AG09309 (cell line): ENCODE data around the gene LAIR2.
A peak's percentile ranks its signal among the peaks of the same experiment; 100 is the strongest.
"Not testable (repeated sequence)": the region's sequence is repeated elsewhere in the genome, so short reads cannot be mapped to it uniquely, and the experiment has no call there.

ENCODE experiments used
- DNase-seq: peaks from one replicate; pipeline ENCODE4 v3.0.0-alpha.2; 2010; ENCODE audit warnings: low read depth
- H3K4me3 ChIP-seq: 2 replicates; pipeline ENCODE4 v1.5.1; 2011; ENCODE audit warnings: mild to moderate bottlenecking, low read depth, low read length, moderate library complexity; ENCODE audit not compliant: control insufficient read depth
- TF ChIP-seq, protein P1 (sequence below): IDR thresholded peaks from 2 replicates; pipeline ENCODE4 v1.5.1; 2011; ENCODE audit warnings: mild to moderate bottlenecking, low read depth, low read length, inconsistent platforms; ENCODE audit not compliant: insufficient read depth, control insufficient read depth; ENCODE audit errors: missing control alignments

Gene LAIR2

GRCh38 chr19:54465426-54466109, 37.1 kb upstream of the LAIR2 start:
- TF ChIP-seq, protein P1, sequence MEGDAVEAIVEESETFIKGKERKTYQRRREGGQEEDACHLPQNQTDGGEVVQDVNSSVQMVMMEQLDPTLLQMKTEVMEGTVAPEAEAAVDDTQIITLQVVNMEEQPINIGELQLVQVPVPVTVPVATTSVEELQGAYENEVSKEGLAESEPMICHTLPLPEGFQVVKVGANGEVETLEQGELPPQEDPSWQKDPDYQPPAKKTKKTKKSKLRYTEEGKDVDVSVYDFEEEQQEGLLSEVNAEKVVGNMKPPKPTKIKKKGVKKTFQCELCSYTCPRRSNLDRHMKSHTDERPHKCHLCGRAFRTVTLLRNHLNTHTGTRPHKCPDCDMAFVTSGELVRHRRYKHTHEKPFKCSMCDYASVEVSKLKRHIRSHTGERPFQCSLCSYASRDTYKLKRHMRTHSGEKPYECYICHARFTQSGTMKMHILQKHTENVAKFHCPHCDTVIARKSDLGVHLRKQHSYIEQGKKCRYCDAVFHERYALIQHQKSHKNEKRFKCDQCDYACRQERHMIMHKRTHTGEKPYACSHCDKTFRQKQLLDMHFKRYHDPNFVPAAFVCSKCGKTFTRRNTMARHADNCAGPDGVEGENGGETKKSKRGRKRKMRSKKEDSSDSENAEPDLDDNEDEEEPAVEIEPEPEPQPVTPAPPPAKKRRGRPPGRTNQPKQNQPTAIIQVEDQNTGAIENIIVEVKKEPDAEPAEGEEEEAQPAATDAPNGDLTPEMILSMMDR: no peak
- DNase-seq: no peak
- H3K4me3 ChIP-seq: no peak overlapping the region

DNA sequence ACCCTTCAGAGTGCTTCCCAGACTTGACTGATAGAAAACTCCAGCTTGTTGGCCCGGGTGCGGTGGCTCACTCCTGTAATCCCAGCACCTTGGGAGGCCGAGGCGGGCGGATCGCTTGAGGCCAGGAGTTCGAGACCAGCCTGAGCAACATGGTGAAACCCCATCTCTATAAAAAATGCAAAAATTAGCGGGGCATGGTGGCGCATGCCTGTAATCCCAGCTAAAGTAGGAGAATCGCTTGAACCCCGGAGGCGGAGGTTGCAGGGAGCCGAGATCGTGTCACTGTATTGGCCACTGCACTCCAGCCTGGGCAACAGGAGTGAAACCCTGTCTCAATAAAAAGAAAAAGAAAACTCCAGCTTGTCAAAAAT, 36.5 kb upstream of the LAIR2 start:
- not testable (repeated sequence) for H3K4me3 ChIP-seq, DNase-seq

DNA sequence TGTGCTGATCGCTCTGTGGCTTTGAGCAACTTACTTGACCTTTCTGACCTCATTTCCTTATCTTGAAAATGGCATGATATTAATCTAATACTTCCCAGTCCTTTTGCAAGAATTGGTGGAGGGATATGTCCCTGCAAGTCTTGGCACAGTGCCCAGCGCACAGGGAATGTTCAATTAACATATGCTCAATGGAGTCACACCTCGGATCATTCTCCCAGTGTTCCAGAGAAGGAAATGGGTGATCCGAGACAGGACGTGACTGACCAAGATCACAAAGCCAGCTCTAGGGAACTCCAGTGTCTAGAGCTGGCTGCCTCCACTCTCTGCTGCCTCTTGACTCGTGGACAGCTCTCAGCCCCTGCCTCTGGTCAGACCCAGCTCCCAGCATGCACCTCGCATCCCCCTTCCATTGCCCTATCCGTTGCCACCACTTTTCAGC, 33.1 kb upstream of the LAIR2 start:
- TF ChIP-seq, protein P1: no peak
- DNase-seq: no peak
- H3K4me3 ChIP-seq: no peak overlapping the region

DNA sequence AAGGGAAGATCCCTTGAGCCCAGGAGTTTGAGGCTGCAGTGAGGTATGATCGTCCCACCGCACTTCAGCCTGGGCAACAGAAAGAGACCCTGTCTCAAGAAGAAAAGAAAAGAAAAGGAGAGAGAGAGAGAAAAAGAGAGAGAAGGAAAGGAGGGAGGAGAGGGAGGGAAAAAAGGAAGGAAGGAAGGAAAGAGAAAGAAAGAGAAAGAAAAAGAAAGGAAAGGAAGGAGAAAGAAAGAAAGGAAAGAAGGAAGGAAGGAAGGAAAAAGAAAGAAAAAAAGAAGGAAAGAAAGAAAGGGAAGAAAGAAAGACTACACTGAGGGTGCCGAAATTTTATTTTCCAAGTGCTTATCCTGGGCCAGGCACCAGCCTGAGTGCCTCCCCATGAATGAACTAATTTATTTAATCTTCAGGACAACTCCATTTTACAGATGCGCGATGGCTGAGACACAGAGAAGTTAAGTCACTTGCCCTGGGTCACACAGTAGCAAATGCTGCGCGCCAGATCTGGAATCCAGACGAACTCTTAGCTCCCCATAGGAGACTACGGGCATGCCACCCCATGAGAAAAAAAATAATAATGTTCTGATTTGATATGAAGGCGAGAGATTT, 32.2 kb upstream of the LAIR2 start:
- no peak overlapping the region for H3K4me3 ChIP-seq
- DNase-seq: no peak
- TF ChIP-seq, protein P1: no peak

- TF ChIP-seq, protein P1: no peak
- H3K4me3 ChIP-seq: peak overlapping the region; percentile 47
- no peak for DNase-seq
Observed at GRCh38 chr19:54470991-54471782, 31.4 kb upstream of the LAIR2 start.

- TF ChIP-seq, protein P1: no peak
- H3K4me3 ChIP-seq: peak within 1 kb of the TSS; percentile 51
- peak; percentile 72 for DNase-seq
Observed at GRCh38 chr19:54473071-54473891, 29.4 kb upstream of the LAIR2 start, which contains the start of gene CDC42EP5. Gene CDC42EP5 (minus strand): TSS chr19:54473296. CDS start chr19:54465547, 7,749 bp downstream.
